ENCODE data around the gene MRRF. TPM values are rescaled to one million over a fixed set of nuclear protein-coding genes. Genes with fewer than 3 reads are reported as not detected.

MRRF gene
- total RNA-seq, 2 donors from 2014 or later: 16.9 to 36.8 TPM

GRCh38 chr9:122217640-122218039, 47.0 kb upstream of the MRRF start:
- Histone ChIP-seq H3K36me3 (no peaks in the 10 kb centered on the region), H3K9me3 (no peaks in the 10 kb centered on the region), H3K27ac (no peak overlapping the region), H3K27me3 (replicated peaks; ENCODE audit: insufficient read depth) (peaks cover 34% of the 10 kb centered on the region), H3K4me3 (no peak overlapping the region), H3K4me1 (ENCODE audit: control insufficient read depth in 1 of 2, low read depth in 2 of 2) (peaks cover 19 to 49% of the 10 kb centered on the region in 2 donors)
- DNase-seq (ENCODE audit: low spot score) (no peak), ATAC-seq (ENCODE audit: insufficient number of reproducible peaks, low FRiP score, low read depth) (no peak)
- TF ChIP-seq, protein P1, sequence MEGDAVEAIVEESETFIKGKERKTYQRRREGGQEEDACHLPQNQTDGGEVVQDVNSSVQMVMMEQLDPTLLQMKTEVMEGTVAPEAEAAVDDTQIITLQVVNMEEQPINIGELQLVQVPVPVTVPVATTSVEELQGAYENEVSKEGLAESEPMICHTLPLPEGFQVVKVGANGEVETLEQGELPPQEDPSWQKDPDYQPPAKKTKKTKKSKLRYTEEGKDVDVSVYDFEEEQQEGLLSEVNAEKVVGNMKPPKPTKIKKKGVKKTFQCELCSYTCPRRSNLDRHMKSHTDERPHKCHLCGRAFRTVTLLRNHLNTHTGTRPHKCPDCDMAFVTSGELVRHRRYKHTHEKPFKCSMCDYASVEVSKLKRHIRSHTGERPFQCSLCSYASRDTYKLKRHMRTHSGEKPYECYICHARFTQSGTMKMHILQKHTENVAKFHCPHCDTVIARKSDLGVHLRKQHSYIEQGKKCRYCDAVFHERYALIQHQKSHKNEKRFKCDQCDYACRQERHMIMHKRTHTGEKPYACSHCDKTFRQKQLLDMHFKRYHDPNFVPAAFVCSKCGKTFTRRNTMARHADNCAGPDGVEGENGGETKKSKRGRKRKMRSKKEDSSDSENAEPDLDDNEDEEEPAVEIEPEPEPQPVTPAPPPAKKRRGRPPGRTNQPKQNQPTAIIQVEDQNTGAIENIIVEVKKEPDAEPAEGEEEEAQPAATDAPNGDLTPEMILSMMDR (IDR thresholded peaks at IDR 0.05): no peak

DNA sequence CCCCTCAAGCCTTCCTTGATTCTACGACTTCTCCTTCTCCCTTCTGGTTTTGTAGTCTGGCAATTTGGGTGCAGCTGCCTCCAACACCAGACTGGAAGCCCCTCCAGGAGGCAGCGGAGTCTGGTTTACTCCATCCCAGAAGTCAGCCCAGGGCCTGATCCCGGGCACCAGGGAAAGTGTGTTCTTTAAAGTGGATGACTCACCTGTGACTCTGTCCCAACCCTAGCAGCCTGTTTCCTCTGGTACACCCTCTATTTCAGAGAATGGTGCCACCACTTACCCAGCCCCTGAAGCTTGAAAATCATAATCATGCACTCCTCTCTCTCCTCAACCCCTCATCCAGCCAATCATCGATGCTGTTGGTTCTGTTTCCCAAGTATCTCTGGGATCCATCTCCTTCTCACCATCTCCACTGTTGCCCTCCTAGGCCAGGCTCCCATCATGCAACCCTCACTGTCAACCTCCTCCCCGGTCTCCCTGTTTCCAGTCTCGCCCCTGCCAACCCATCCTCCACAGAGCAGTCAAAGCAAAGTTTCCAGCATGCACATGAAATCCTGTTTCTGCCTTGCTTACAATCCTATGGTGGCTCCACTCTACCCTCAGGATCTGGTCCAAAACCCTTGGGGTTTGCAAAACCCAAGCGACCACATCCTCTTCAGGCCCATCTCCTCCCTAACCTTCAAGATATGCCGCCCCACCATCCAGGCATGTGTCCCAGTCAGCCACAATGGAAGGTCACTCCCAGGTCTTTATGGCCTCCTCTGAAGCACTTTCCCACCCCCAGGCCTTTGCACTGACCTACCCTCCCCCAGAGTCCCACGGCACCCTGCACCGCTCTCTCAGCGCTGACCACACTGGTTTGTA, 46.4 kb upstream of the MRRF start:
- DNase-seq (ENCODE audit: low spot score): no peak
- no peaks in the 10 kb centered on the region for H3K36me3 ChIP-seq
- peaks cover 19 to 48% of the 10 kb centered on the region in 2 donors for H3K4me1 ChIP-seq (ENCODE audit: control insufficient read depth in 1 of 2, low read depth in 2 of 2)
- H3K27ac ChIP-seq: no peak overlapping the region
- no peaks in the 10 kb centered on the region for H3K9me3 ChIP-seq
- TF ChIP-seq, protein P1 (IDR thresholded peaks at IDR 0.05): no peak
- H3K27me3 ChIP-seq (replicated peaks; ENCODE audit: insufficient read depth): peaks cover 34% of the 10 kb centered on the region
- no peak for ATAC-seq (ENCODE audit: insufficient number of reproducible peaks, low FRiP score, low read depth)
- H3K4me3 ChIP-seq: peak overlapping the region; percentile 55

GRCh38 chr9:122218935-122219855, 45.5 kb upstream of the MRRF start:
- H3K4me3 ChIP-seq: peak overlapping the region; percentile 55
- no peaks in the 10 kb centered on the region for H3K9me3 ChIP-seq
- H3K27me3 ChIP-seq (replicated peaks; ENCODE audit: insufficient read depth): peaks cover 34% of the 10 kb centered on the region
- DNase-seq (ENCODE audit: low spot score) (no peak), ATAC-seq (ENCODE audit: insufficient number of reproducible peaks, low FRiP score, low read depth) (no peak)
- H3K27ac ChIP-seq: peak overlapping the region in 1 of 2 donors; percentile 18
- TF ChIP-seq, protein P1 (IDR thresholded peaks at IDR 0.05): no peak
- H3K36me3 ChIP-seq: no peaks in the 10 kb centered on the region
- H3K4me1 ChIP-seq (ENCODE audit: control insufficient read depth in 1 of 2, low read depth in 2 of 2): peaks cover 15 to 39% of the 10 kb centered on the region in 2 donors

DNA sequence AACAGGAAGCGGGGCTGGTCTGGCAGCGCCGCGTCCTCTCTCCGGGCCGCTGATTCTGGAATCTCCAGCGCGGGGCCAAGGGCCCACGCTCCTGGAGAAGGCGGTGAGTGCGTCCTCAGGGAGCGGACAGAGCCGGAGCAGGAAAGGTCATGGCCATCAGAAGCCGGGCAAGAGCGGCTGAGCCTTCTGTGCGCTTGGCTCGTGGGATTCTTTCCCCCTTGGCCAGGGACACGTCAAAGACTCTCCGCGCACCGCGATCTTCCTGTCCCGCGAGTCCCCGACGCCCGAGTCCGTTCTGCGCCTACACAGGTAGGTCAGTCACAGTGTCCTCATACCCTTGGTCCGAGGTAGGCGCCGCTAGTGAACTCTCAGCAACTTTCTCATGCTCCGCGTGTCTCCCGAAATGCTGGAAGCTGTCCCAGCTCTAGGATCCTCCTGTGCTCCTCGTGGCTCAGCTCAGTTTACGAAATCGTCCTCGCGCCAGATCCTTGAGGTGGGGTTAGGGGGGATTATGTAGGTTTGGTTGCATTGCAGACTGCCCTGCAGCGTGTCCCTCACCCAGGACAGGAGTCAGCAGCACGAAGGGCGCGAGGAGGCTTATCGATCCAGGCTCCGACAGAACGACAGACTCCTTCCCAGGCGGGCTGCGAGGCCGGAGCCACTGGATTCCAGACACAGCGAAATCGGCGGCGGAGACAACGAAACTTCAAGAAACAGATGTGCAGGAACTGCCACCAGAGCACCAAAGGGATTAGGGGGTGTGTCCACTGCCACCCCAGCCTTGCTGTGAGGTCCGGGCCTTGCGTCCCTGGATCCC, 44.6 kb upstream of the MRRF start:
- no peak for ATAC-seq (ENCODE audit: insufficient number of reproducible peaks, low FRiP score, low read depth)
- no peak for DNase-seq (ENCODE audit: low spot score)

More for the DNA sequence above, 44.6 kb upstream of the MRRF start:
- H3K36me3 ChIP-seq: no peaks in the 10 kb centered on the region
- no peaks in the 10 kb centered on the region for H3K9me3 ChIP-seq
- H3K4me3 ChIP-seq: peak overlapping the region; percentile 55
- TF ChIP-seq, protein P1 (IDR thresholded peaks at IDR 0.05): no peak
- H3K27ac ChIP-seq: peak overlapping the region in 1 of 2 donors; percentile 18
- peaks cover 28% of the 10 kb centered on the region for H3K27me3 ChIP-seq (replicated peaks; ENCODE audit: insufficient read depth)
- peaks cover 15 to 34% of the 10 kb centered on the region in 2 donors for H3K4me1 ChIP-seq (ENCODE audit: control insufficient read depth in 1 of 2, low read depth in 2 of 2)

Measured in thoracic aorta (tissue), 2 donors.